Fibroblast of the aortic adventitia (primary cell): ENCODE results near the gene RAE1. TPM values are rescaled to one million over a fixed set of nuclear protein-coding genes. Genes with fewer than 3 reads are reported as not detected.

Experiments used
- DNase-seq: peaks from one replicate; pipeline ENCODE4 v3.0.0-alpha.2; 2010; ENCODE audit warnings: low read depth
- H3K4me3 ChIP-seq: 2 replicates; pipeline ENCODE4 v1.5.1; 2011; ENCODE audit warnings: low read depth, mild to moderate bottlenecking, control low read depth, low read length, moderate library complexity
- total RNA-seq: library from RNA; depleted of rRNA; stranded (reverse); fragments of >200 nt; gene quantifications from 2 replicates; pipeline ENCODE4 v1.2.3, GENCODE V29; 2012; ENCODE audit warnings: low replicate concordance
- TF ChIP-seq, protein P1 (sequence below): IDR thresholded peaks from 2 replicates; pipeline ENCODE4 v1.5.1; 2011; ENCODE audit warnings: mild to moderate bottlenecking, low read length, control low read depth, inconsistent platforms; ENCODE audit not compliant: insufficient read depth

The RAE1 gene
- total RNA-seq, 1 donor = 24.8 TPM

DNA sequence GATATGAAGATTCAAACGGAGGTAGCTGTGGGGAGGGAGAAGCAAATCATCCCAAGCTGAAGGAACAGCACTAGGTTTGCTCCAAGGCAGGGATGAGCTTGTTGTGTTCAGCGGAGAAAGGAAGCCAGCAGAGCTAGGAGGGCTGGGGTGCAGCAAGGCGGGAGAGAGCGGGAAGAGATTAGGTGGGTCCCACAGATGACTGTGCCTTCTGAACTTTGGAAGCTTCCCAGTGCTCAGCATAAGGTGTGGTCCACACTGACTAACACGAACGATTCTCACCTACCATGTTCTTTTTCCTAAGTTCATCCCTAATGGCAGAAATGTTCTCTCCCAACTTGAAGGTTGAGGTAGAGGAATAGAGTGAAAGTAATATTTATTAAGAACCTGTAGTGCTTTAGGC, 1.2 kb downstream of the RAE1 start:
- TF ChIP-seq, protein P1, sequence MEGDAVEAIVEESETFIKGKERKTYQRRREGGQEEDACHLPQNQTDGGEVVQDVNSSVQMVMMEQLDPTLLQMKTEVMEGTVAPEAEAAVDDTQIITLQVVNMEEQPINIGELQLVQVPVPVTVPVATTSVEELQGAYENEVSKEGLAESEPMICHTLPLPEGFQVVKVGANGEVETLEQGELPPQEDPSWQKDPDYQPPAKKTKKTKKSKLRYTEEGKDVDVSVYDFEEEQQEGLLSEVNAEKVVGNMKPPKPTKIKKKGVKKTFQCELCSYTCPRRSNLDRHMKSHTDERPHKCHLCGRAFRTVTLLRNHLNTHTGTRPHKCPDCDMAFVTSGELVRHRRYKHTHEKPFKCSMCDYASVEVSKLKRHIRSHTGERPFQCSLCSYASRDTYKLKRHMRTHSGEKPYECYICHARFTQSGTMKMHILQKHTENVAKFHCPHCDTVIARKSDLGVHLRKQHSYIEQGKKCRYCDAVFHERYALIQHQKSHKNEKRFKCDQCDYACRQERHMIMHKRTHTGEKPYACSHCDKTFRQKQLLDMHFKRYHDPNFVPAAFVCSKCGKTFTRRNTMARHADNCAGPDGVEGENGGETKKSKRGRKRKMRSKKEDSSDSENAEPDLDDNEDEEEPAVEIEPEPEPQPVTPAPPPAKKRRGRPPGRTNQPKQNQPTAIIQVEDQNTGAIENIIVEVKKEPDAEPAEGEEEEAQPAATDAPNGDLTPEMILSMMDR = no peak
- DNase-seq = no peak
- H3K4me3 ChIP-seq = peak overlapping the region; percentile 87

DNA sequence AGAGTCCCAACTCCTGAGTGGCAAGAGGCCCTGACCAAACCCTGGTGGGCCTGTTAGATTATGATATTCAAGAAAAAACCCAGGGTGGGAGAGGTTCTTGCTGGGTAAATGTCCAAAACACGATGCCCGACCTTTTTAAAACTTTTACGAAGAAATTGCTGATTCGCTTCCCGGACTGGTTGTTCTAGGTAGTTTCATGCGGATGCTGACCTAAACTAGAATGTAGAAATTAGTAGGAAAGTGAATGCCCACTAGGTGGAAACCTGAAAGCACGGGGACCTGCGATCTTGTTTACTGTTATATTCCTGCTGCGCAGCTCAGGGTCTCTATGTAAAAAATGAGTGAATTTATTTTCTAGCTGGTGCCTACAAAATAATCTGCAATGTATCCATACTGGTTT, 2.3 kb downstream of the RAE1 start:
- TF ChIP-seq, protein P1 = no peak
- H3K4me3 ChIP-seq = no peak overlapping the region
- DNase-seq = no peak

DNA sequence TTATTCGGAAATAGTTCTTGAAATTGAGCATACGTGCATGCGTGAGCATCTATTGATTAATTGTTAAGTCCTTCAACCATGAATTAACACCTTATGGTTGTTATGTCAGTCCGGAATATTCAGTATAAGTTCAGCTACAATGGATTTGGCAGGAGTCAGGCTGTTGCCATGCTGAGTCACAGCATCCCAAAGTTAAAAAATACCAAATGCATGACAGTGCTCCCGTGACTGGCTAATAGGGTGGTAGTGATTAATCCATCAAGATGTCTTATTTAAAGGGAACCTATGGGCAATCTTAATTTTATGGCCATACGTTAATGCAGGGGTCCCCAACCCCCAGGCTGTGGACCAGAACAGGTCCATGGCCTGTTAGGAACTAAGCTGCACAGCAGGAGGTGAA, 10.5 kb downstream of the RAE1 start:
- DNase-seq = peak; percentile 83
- H3K4me3 ChIP-seq = no peak overlapping the region

DNA sequence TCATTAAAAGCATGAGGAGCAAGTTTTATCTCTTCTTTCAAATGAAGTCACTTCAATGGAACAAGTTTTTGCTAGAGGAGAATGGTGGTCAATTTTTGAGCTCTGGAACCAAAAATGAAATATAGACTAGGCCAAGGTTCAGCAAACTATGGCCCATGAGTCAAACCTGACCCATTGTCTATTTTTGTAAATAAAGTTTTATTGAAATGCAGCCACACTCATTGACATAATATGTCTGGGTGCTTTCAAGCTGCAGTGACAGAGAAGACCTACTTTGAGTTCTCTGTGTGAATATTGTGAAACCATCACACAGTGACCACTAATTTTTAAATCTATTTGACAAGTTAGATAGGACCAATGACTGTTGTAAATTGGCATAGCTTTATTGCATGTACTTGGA, 13.4 kb downstream of the RAE1 start:
- no peak for DNase-seq
- H3K4me3 ChIP-seq = no peak overlapping the region
- TF ChIP-seq, protein P1 = no peak

More for the DNA sequence above, 10.5 kb downstream of the RAE1 start:
- TF ChIP-seq, protein P1 = no peak

DNA sequence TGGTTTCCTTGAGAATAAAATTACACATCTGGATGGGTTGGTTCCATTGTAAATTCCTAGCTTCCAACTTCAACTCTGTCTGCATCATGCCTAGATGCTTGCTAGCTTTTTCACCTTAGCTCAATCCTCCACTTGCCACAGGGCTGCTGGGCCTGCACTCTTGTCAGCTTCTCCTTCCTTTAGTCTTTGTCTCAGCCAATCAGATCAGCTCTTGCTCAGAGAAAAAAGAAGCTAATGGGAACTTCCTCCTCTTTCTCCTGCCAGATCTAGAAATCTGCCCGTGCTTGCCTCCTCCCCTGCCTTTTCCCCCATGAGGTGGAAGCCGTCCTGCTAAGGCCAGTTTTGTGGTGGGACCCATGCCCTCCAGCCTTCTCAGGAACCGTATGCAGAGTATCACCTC, 18.5 kb downstream of the RAE1 start:
- no peak overlapping the region for H3K4me3 ChIP-seq
- TF ChIP-seq, protein P1 = no peak
- no peak for DNase-seq

DNA sequence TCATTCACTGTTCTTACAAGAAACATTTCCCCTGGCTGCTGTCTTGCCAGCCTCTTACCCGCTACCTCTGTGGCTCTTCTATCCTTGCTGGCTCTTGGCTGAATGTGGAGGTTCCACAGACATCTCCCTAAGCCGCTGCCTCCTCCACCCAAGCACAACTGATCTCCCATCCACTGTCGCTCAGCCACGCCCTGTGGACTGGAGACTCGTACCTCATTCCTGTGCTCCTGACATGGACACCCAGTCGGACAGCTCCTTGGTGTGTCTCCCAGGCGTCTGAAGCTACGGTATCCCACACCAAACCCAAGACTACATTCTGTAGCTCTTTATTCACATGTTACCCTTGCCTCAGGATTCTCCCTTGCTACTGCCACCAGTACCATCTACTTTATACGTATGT, 19.3 kb downstream of the RAE1 start:
- no peak for DNase-seq
- TF ChIP-seq, protein P1 = no peak
- no peak overlapping the region for H3K4me3 ChIP-seq

DNA sequence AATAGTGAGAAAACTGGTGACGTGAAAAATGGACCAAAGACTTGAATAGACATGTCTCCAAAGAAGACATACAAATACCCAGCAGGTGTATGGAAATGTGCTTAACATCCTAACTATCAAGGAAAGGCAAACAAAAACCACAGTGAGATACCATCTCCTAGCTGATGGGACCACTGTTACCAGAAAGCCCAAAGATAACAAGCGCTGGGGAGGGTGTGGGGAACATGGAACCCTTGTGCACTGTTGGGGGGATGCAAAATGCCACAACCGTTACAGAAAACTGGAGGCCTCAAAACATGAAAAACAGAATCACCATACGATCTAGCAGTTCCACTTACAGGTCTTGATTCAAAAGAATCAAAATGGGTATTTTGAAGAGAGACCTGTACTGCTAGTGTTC, 20.3 kb downstream of the RAE1 start:
- TF ChIP-seq, protein P1 = no peak
- no peak for DNase-seq
- no peak overlapping the region for H3K4me3 ChIP-seq
